Stimulated activated CD4-positive, alpha-beta T cell treated with anti-CD3 and anti-CD28 coated beads, Interleukin-1b, Interleukin-23, amount 100 ng/mL, for 48 hours (primary cell): ENCODE results near the gene GRAMD1A.
"Not testable (repeated sequence)": the region's sequence is repeated elsewhere in the genome, so short reads cannot be mapped to it uniquely, and the experiment has no call there.

Experiments used
- DNase-seq: peaks from one replicate; pipeline ENCODE4 v3.0.0-alpha.2; 2020

Gene GRAMD1A

DNA sequence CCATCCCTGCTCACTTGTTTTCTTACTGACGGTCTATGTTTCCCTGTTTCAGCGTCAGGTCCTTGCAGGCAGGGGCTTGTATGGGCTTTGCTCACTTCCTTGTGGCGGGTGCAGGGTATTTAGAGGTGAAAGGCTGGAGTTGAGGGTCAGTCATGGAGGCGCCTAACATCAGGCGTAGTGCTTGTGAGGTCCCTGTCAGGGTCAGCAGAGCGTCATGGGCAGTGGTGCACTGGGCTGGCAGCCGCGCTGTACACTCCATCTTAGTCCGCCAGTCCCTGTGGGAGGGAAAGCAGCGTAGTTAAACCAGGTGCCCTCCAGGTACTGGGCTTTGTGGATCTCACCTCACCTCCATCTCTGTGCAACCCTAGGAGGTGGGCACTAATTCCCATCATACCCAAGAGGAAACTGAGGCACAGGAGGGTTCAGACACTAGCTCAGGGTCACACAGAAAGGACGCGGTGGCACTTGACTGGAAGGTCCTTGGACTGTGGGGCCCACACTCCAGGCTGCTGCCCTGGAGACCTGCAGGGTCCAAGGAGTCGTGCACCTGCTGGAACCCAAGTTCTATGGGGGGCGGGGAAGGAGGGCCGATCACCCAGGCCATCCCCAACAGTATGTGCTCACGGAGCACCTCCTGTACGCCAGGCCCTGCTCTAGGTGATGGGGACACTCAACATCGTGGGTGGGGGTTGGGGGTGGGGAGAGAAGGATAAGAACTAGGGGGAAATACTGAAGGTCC lies 4.6 kb downstream of the GRAMD1A start:
- DNase-seq = no peak

DNA sequence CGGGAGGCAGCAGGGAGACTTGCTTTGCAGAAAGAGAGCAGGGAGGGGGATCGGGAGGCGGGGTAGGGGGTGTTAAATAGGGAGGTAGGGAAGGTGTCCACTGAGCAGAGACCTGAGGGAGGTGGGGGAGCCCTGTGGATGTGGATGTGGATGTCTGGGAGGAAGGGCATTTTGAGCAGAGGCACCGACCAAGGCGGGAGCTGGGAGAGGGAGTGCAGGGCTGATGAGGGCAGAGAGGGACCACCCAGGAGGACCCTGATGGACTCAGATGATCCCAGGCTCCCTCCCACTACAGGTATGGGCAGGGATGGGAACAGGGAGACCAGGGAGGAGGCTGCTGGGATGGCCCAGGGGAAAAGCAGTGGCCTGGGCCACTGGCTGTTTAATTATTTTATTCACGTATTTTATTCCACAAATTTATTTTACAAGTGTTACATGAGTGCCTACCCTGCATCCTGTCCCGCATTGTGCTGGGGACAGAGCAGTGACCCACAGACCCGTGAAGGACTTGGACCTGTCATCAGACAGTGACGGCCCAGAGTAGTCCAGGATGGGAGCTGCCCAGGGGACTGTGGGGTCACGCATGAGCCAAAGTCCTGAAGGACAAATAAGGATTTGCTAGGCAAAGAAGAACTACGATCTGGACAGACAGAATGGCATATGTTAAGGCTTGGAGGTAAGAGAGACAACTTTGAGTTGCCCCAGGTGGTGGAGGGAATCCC lies 5.3 kb downstream of the GRAMD1A start:
- no peak for DNase-seq

DNA sequence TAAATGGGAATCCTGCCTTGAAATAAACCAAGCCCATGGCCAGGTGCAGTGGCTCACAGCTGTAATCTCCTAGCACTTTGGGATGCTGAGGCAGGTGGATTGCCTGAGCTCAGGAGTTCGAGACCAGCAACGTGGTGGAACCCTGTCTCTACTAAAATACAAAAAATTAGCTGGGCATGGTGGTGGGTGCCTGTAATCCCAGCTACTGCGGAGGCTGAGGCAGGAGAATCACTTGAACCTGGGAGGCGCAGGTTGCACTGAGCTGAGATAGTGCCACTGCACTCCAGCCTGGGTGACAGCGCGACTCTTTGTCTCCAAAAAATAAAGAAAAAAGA lies 5.9 kb downstream of the GRAMD1A start:
- not testable (repeated sequence) for DNase-seq

DNA sequence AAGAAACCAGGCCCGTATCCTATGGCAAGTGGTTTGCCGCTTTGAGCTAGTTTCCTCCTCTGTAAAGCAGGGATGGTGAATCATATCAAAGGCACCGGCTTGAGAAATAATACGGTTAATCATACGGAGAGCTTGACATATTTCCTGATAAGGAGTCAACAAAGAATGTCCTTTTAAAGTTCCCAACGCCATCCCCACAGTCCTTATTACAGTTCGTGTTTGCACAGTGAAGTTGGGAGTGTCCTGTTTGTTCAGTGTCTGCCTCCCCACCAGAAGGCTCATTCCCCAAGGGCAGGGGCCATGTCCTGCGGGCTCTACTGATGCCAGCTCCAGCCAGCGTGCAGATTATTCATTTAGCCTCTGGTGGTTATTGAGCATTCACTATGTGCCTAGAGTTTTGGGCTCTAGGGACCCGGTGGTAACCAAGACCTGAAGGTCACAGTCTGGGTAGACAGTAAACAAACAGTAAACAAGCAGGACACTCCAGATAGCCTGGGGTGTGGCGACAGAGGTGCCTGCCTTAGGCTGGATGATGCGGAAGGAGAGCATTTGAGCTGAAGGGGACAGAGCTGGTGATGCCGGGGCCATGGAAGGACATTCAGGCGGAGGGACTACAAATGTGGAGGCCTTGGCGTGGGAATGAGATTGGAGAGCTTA lies 6.3 kb downstream of the GRAMD1A start:
- no peak for DNase-seq

DNA sequence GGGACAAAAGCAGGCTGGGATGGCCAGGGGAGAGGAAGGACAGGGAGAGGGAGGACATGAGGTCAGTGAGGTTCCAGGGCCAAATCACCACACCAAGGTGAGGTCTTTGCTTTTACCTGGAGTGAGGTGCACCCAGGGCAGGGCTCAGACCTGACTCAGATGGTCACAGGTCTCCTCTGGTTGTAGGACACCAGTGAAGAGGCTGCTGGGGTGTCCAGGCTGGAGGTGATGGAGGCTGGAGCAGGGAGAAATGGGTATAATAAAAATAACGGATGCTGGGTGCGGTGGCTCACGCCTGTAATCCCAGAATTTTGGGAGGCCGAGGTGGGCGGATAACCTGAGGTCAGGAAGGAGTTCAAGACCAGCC lies 6.9 kb downstream of the GRAMD1A start:
- no peak for DNase-seq

DNA sequence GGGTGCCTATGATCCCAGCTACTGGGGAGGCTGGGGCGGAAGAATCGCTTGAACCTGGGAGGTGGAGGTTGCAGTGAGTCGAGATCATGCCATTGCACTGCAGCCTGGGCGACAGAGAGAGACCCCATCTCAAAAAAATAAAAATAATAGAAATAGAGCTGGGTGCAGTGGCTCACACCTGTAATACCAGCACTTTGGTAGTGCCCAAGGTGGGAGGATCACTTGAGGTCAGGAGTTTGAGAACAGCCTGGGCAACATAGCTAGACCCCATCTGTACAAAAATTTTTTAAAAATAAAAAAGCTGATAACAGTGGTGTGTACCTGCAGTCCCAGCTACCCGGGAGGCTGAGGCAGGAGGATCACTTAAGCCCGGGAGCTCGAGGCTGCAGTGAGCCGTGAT lies 7.3 kb downstream of the GRAMD1A start:
- DNase-seq = not testable (repeated sequence)

DNA sequence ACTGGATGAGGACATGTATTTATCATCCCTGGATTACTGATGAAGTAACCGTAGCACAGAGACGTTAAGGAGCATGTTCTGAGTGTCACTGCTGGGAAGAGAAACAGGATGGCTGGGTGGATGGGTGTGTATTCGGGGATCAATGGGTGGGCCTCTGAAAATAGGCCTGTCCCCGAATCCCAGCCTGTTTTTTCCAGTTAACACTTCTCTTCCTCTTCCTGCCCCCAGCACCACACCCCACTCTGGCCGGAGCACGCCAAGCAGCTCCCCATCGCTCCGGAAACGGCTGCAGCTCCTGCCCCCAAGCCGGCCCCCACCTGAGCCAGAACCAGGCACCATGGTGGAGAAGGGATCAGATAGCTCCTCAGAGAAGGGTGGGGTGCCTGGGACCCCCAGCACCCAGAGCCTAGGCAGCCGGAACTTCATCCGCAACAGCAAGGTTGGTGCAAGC lies 8.8 kb downstream of the GRAMD1A start:
- DNase-seq = no peak

DNA sequence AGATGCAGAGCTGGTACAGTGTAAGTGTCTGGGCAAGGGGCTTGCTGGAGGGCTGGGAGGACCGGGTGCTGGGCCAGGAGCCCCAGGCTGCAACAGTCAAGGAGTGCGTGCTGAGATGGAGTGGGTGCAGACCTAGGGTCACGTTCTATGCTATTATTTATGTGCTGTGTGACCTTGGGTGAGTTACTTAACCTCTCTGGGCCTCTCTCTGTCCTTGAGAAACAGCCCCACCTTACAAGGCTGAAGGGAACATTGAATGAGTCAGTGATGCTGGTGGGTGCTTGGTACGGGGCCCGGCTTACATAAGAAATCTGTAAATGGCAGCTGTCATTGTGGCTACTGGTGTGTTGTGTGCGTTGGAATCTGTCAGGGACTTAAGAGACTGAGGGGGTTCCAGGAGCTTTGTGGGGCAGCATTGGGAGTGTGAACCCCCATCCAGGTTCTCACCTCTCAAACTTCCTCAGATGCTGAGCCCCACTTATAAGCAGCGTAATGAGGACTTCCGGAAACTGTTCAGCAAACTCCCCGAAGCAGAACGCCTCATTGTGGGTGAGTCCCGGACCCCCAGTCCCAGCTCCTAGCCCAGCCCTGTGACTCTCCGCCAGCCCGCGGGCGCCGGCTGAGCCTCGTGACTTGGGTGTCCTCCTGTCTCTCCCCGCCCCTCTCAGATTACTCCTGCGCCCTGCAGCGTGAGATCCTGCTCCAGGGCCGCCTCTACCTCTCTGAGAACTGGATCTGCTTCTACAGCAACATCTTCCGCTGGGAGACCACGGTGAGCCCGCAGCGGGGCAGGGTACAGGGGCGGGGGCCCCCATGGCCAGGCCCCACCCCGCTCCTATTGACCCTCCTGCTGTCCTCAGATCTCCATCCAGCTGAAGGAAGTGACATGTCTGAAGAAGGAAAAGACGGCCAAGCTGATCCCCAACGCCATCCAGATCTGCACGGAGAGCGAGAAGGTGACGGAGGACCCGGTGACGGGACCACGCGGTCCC lies 9.6 kb downstream of the GRAMD1A start:
- no peak for DNase-seq

DNA sequence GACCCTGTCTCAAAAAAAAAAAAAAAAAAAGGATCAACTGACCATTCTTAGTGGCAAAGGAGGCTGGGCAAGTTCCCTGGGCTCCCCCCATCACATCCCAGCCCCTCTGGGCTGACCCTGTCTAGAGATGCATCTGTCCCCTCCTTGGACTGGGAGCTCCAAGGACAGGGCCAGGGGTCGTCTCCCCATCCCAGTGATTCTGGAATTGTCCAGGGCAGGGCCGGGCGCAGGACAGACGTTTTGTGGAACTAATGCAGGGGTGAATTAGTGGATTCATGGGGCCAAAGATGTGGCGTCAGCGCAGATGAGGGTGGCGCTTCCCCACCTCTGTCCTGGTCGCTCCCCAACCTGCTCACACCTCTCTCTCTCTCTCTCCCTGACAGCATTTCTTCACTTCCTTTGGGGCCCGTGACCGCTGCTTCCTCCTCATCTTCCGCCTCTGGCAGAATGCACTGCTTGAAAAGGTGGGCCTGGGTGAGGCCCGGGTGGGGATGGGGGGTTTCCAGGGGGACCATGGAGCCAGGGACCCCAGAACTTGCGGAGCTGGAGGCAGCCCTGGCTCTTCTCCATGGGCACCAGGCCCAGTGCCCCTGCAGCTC lies 11.1 kb downstream of the GRAMD1A start:
- DNase-seq = no peak

DNA sequence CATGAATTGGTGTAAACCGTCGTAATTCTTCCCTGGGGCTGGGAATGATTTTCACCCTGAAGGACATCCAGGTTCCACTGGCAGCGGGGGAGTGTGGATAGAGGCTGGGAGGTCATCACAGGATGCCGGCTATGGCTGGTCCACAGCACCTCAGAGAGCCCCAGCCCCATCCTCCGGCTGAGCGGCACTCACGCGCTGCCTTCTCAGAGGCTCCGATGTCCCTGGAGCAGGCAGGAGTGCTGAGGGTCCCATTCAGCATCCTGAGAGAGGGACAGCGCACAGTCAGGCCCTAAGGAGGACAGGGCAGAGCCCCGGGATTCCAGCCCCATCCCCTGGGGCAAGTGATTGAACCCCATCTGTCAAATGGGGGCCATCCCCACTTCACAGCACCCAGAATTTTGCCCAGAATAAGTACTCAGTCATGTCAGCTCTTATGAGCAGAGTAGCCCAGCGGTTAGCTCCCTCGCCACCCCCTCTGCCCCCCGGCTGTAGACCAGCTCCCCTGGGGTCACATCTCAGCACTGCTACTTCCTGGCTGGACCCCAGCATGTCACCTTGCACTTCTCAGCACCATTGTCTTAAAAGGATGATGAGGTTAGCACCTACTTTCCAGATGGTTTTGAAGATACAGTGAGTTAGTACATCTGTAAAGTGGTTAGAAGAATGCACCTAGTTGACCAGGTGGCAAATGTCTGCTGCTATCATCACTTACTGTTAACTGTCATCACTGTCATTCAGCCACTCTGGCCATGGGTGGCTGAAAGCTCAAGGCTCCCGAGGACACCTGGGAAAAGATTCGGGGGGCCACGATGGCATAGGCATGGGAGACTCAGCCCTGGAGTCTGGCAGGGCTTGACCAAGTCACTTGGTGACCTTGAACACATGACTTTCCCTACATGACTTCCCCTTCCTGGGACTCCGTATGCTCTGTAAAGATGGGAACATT lies 11.9 kb downstream of the GRAMD1A start:
- DNase-seq = no peak

DNA sequence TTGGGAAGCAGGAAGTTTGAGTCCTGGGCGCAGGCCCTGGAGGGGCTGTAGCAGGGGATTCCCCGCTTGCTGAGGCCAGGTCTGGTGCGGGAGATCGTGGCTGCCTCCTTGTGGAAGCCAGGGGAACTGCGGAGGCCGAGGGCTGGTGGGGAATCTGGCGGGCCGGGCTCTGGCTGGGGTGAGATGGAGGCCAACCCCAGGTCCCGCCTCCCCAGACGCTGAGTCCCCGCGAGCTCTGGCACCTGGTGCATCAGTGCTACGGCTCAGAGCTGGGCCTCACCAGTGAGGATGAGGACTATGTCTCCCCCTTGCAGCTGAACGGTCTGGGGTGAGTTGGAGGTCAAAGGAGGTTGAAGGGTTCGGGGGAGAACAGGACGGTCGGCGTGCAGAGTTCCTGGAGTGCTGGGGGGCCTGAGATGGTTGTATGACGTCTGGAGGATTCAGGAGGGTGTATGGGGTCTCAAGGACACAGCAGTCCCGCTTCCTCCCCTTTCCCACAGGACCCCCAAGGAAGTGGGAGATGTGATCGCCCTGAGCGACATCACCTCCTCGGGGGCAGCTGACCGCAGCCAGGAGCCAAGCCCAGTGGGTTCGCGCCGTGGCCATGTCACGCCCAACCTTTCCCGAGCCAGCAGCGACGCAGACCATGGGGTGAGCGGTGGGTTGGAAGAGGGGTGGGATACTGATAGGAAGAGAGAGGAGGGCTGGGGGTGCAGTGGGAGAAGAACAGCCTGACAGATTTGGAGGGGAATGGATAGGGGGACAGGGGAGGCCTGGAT lies 13.1 kb downstream of the GRAMD1A start:
- DNase-seq = peak; percentile 79

DNA sequence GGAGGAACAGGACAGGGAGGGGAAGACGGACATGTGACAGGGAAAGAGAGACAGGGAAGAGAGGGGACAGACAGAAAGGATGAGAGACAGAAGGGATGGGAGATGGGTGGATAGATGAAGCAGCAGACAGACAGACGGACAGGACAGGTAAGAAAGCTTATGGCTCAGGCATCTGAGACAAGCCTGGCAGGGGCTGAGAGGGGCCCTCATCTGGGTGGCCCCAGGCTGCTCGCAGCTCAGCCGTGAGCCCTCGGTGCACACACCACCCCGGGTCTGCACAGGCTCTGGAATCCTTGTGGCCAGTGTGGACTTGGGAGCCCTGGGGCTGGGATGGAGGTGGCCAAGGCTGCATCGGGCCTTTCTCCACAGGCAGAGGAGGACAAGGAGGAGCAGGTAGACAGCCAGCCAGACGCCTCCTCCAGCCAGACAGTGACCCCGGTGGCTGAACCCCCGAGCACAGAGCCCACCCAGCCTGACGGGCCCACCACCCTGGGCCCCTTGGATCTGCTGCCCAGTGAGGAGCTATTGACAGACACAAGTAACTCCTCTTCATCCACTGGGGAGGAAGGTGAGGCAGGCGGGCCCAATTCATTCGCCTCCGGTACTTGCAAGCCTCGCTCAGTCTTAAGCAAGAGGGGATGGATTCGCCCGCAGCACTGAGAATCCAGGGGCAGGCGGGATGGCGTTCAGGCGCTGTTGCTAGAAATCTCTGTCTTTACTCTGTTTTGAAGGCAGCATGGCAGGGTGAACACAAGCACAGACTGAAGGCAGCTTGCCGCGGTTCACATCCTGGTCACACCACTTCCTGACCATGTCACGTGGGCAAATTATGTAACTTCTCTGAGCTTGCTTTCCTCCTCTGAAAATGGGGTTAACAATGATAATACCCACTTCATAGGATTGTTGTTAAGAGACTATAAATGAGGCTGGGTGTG lies 14.0 kb downstream of the GRAMD1A start:
- DNase-seq = no peak

DNA sequence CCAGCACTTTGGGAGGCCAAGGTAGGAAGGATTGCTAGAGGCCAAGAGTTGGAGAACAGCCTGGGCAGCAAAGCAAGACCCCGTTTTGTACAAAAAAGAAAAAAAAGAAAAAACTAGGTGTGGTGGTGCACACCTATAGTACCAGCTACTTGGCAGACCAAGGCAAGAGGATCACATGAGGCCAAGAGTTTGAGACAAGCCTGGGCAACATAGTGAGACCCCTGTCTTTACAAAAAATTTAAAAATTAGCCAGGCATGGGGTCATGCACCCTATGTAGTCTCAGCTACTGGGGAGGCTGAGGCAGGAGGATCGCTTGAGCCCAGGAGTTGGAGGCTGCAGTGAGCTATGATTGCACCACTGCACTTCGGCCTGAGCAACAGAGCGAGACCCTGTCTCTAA lies 14.7 kb downstream of the GRAMD1A start:
- not testable (repeated sequence) for DNase-seq

DNA sequence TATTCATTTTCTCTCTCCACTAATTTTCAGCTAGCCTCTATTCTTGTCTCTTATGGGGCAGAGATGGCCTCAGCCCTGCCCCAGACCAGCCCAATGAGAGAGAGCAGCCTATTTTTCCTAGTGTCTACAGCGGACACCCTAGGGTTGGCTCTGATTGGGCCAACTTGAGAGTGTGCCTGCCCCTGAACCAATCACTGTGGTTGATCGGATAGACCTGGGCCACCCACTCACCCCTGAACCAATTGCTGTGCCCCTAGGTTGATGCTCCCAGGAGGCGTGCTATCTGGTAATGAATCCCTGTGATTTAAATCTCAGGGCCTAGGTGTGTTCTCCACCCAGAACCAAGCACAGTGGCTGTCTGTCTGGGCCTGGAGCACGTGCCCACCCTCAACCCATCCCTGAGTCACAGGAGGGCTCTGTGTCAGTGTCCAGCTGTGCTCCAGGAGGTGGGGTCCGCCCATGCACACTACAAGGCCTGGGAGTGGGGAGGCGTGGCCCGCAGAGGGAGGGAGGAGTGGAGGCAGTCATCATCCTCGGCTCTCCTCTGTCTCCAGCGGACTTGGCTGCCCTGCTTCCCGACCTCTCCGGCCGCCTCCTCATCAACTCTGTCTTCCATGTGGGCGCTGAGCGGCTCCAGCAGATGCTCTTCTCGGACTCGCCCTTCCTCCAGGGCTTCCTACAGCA lies 15.3 kb downstream of the GRAMD1A start:
- DNase-seq = no peak

DNA sequence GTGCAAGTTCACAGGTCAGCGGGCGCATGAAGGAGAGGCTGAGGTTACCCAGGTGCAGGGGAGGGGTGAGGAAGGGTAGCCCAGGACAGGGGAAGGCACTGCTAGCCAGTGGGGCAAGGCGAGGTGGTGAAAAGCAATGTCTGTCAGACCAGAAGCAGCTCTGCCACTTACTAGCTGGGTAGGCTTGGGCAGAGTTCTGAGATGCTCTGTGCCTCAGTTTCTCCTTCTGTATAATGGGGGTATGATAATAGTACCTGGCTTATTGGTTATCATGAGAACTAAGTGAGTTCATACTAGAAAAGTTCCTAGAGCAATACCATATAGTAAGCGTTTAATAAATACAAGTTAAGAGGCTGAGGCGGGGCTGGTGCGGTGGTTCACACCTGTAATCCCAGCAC lies 15.8 kb downstream of the GRAMD1A start:
- DNase-seq = no peak

DNA sequence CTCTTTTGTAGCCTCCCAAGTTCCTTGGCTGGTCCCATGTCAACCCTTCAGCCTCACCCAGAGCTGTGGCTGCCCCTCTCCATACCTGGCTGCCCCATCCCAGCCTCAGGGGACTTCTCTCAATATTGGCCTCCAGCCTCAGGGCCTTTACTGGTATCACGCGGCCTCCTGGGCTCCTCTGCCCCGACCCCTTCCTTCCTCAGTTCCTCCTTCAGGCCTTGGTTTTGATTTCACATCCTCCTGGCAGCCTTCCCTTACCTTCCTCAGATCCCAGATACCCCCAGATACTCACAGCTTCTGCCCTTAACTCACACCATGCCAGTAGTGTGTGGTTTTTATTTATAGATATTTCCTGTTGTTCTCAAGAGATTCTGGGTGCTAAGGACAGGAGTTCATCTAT lies 17.4 kb downstream of the GRAMD1A start:
- DNase-seq = no peak

DNA sequence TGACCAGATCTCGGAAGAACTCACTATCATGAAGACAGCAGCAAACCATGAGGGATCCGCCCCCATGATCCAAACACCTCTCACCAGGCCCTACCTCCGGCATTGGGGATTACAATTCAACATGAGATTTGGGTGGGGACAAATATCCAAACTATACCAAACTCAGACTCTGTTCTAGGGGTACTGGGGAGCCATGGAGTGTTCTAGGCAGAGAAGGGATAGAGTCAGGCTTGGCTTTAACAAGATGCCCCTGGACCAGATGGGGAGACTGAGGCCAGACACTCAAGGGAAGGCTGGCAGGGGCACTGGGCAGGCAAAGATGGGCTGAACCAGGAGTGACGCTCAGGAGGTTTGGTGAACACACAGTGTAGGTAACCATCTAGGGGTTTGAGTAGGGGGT lies 18.3 kb downstream of the GRAMD1A start:
- no peak for DNase-seq

DNA sequence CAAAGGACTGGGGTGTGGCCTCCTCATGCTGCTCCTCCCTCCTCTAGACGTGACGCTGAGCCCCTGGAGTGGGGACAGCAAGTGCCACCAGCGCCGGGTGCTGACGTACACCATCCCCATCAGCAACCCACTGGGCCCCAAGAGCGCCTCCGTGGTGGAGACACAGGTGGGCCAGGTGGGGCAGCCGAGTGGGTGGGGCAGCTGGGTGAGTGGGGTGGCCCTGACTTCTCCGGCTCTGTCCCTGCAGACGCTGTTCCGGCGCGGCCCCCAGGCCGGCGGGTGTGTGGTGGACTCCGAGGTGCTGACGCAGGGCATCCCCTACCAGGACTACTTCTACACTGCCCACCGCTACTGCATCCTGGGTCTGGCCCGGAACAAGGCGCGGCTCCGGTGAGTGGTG lies 19.0 kb downstream of the GRAMD1A start:
- DNase-seq = no peak

DNA sequence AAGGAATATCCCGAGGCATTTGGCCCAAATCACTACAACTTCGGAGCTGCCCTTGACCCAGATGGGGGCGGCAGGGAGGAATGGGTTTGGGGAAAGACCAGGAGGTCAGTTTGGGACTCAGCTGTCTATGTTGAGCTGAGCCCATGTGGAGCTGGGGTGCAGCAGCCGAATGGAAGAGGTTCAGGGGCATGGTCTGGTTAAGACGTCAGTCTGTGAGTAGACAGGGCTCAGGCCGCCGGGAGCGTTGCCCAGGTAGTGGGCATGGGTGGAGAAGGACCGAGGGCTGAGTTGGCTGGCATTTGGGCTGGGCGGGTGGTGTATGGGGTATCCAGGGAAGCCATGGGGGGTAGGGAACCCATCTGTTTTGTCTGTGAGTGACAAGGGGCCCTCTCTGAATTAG lies 20.9 kb downstream of the GRAMD1A start:
- no peak for DNase-seq
